K562 (cell line): ENCODE measurements around the gene HARS2. TPM values are rescaled to one million over a fixed set of nuclear protein-coding genes. Genes with fewer than 3 reads are reported as not detected.

Experiments
- ATF7 ChIP-seq: fragments of 450-650 bp; IDR thresholded peaks from 2 replicates; pipeline ENCODE4 v1.7.1; 2014; ENCODE audit warnings: mild to moderate bottlenecking, moderate library complexity
- CBX1 ChIP-seq: sonication (generic); IDR thresholded peaks from 2 replicates; pipeline ENCODE4 v1.6.1; 2016; ENCODE audit warnings: antibody characterized with exemption, low read depth, mild to moderate bottlenecking
- CHD4 ChIP-seq: fragments of 200-600 bp; sonication (generic); IDR thresholded peaks from 3 replicates; pipeline ENCODE4 v1.6.1; 2012; ENCODE audit warnings: low read depth, mild to moderate bottlenecking, mixed read lengths, low read length, inconsistent platforms; ENCODE audit not compliant: insufficient read depth, insufficient replicate concordance, poor library complexity, severe bottlenecking
- HDAC1 ChIP-seq, 2 experiments: fragments of 450-650 bp; IDR thresholded peaks; 2 replicates each; pipeline ENCODE4 v1.6.1; 2016 to 2017; ENCODE audit warnings: inconsistent platforms in 1 of 2, mild to moderate bottlenecking in 1 of 2, moderate library complexity in 1 of 2
- HNRNPH1 ChIP-seq: fragments of 200-400 bp; formaldehyde crosslinking; optimal IDR thresholded peaks from 2 replicates; pipeline ENCODE3; 2017; ENCODE audit warnings: low read depth, mild to moderate bottlenecking, low read length, moderate library complexity
- IFI16 ChIP-seq: fragments of 250-450 bp; sonication (Bioruptor Pico); IDR thresholded peaks from 2 replicates; pipeline ENCODE4 v2.1.2; 2022; ENCODE audit warnings: mild to moderate bottlenecking, inconsistent platforms
- ILK ChIP-seq: fragments of 450-650 bp; IDR thresholded peaks from 2 replicates; pipeline ENCODE4 v1.6.1; 2016; ENCODE audit warnings: missing genetic modification characterization, low read depth, mild to moderate bottlenecking, missing compliant biosample characterization, moderate library complexity, borderline replicate concordance
- LEF1 ChIP-seq: fragments of 450-650 bp; IDR thresholded peaks from 2 replicates; pipeline ENCODE4 v1.6.1; 2016; ENCODE audit warnings: mild to moderate bottlenecking
- MGA ChIP-seq: fragments of 450-650 bp; IDR thresholded peaks from 2 replicates; pipeline ENCODE4 v1.6.1; 2016; ENCODE audit warnings: mild to moderate bottlenecking, moderate library complexity
- OTX1 ChIP-seq: fragments of 450-650 bp; formaldehyde crosslinking; IDR thresholded peaks from 2 replicates; pipeline ENCODE4 v1.4.0; 2022; ENCODE audit warnings: mild to moderate bottlenecking
- RBM15 ChIP-seq: fragments of 200-400 bp; formaldehyde crosslinking; IDR thresholded peaks from 2 replicates; pipeline ENCODE4 v1.6.1; 2018; ENCODE audit warnings: mild to moderate bottlenecking, low read length, moderate library complexity; ENCODE audit not compliant: insufficient read depth
- TCF7L2 ChIP-seq: fragments of 150-350 bp; IDR thresholded peaks from 2 replicates; pipeline ENCODE4 v1.6.1; 2016; ENCODE audit warnings: low read depth, mild to moderate bottlenecking, low read length, moderate library complexity
- USF1 ChIP-seq: sonication (generic); formaldehyde crosslinking; IDR thresholded peaks from 2 replicates; pipeline ENCODE4 v1.9.0; 2022; ENCODE audit warnings: mild to moderate bottlenecking, missing genetic modification reagents
- XRCC4 ChIP-seq: IDR thresholded peaks from one replicate; pipeline ENCODE4 v1.6.1; 2011; ENCODE audit not compliant: insufficient read depth, insufficient read length; ENCODE audit errors: extremely low read depth
- ZC3H11A ChIP-seq: IDR thresholded peaks from 2 replicates; pipeline ENCODE4 v1.6.1; 2012; ENCODE audit warnings: low read depth, low read length, improper control_type of control experiment
- ZFPM2 ChIP-seq: fragments of 250-450 bp; sonication (Bioruptor Pico); IDR thresholded peaks from 2 replicates; pipeline ENCODE4 v1.5.1; 2022; ENCODE audit warnings: mild to moderate bottlenecking
- ZKSCAN1 ChIP-seq: fragments of 150-350 bp; IDR thresholded peaks from 2 replicates; pipeline ENCODE4 v1.6.1; 2016; ENCODE audit warnings: low read depth, low read length
- ZNF41 ChIP-seq: fragments of 250-450 bp; sonication (Bioruptor Pico); conservative IDR thresholded peaks from 2 replicates; pipeline ENCODE4 v1.4.0; 2020; ENCODE audit warnings: mild to moderate bottlenecking
- polyA plus RNA-seq, 8 experiments: library from polyadenylated mRNA; depleted of rRNA in 4 of 8; stranded (reverse) in 5 of 8; unstranded in 3 of 8; fragments of >200 nt; fragmentation: Nextera tagmentation in 2 of 8; fragmentation: Illumina TruSeq in 1 of 8; extraction: Ambion mirVana in 2 of 8; extraction: Trizol in 1 of 8; gene quantifications; 2 replicates each; pipeline versions ENCODE4 v1.2.1 to v1.2.3, GENCODE V29; 2011 to 2014; ENCODE audit warnings: inconsistent platforms in 1 of 8, missing spikeins in 1 of 8
- total RNA-seq, 7 experiments: library from RNA; depleted of rRNA in 6 of 7; stranded (reverse); fragments of >200 nt in 6 of 7; fragmentation: Illumina TruSeq in 2 of 7; extraction: Trizol in 2 of 7; gene quantifications; 2 replicates each; pipeline versions ENCODE4 v1.2.1 to v1.2.3, GENCODE V29; 2011 to 2021; ENCODE audit warnings: low replicate concordance in 1 of 7

The HARS2 gene
- total and polyA plus RNA-seq, 9 of the 15 experiments (the other 6 are each of a cell fraction or from before 2014, with no cell fraction given) = 8.5 to 41.6 (median 27.1) TPM

GRCh38 chr5:140725799-140726471 is 34.7 kb downstream of the HARS2 start (continued):
- TF ChIP-seq USF1 (CRISPR knock-in tag) (no peak), ZNF41 (CRISPR knock-in tag) (no peak), ZKSCAN1 (peak; percentile 82), HNRNPH1 (no peak), ATF7 (peak; percentile 96), MGA (no peak), XRCC4 (no peak), IFI16 (CRISPR knock-in tag) (no peak), TCF7L2 (no peak), RBM15 (no peak), ZC3H11A (no peak), ZFPM2 (no peak), ILK (no peak), LEF1 (no peak), OTX1 (CRISPR knock-in tag) (no peak), CHD4 (no peak), CBX1 (no peak), HDAC1 (IDR thresholded peaks at IDR 0.05) (peak; percentile 65 to 69; a peak in 2 of 4 replicates)
